B cell (primary cell): ENCODE results near the gene GALNT10.

Source experiments
- EZH2 ChIP-seq: IDR thresholded peaks from 2 replicates; pipeline ENCODE4 v1.6.1; 2012; ENCODE audit warnings: borderline replicate concordance, low read depth, mild to moderate bottlenecking, moderate library complexity, low read length; ENCODE audit not compliant: insufficient read depth, poor library complexity, severe bottlenecking
- TF ChIP-seq, protein P1 (sequence below): fragments of 200-600 bp; IDR thresholded peaks from one replicate; pipeline ENCODE4 v1.8.0; 2022; ENCODE audit warnings: antibody characterized with exemption, mild to moderate bottlenecking

DNA sequence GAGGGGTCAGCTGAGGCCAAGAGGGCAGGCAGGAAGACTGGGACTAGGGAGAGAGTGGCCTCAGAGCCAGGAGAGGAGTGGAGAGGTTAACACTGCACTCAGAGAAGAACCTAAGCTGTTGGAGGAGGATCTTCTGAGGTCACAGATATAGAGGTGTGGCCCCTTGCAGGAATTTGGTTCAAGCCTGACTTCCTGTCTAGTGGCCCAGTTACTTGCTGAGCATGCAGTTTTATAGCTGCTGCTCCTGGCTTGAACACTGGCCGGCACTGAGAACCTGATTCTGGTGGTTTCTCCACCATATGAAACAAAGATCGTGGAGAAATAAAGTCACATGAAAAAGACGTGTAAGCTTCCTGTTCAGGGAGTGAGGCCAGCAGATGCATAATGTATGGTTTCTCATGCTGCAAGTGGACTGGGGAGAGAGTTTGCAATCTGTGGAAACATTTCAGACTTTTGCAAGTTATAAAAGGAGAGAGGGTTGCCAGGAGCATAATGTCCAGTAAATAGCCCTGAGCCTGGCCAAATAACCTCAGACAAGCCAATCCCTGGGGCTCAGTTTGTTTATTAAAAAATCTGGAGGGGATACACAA is 82.6 kb downstream of the GALNT10 start:
- TF ChIP-seq, protein P1, sequence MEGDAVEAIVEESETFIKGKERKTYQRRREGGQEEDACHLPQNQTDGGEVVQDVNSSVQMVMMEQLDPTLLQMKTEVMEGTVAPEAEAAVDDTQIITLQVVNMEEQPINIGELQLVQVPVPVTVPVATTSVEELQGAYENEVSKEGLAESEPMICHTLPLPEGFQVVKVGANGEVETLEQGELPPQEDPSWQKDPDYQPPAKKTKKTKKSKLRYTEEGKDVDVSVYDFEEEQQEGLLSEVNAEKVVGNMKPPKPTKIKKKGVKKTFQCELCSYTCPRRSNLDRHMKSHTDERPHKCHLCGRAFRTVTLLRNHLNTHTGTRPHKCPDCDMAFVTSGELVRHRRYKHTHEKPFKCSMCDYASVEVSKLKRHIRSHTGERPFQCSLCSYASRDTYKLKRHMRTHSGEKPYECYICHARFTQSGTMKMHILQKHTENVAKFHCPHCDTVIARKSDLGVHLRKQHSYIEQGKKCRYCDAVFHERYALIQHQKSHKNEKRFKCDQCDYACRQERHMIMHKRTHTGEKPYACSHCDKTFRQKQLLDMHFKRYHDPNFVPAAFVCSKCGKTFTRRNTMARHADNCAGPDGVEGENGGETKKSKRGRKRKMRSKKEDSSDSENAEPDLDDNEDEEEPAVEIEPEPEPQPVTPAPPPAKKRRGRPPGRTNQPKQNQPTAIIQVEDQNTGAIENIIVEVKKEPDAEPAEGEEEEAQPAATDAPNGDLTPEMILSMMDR = no peak
- no peak for TF ChIP-seq EZH2
